Medulla oblongata (tissue), 1 donor: ENCODE data around the gene SMIM41.
"Not testable (repeated sequence)": the region's sequence is repeated elsewhere in the genome, so short reads cannot be mapped to it uniquely, and the experiment has no call there.

Source experiments
- DNase-seq: peaks from one replicate; pipeline ENCODE4 v3.0.0-alpha.2; 2015; ENCODE audit errors: extremely low spot score

The SMIM41 gene

DNA sequence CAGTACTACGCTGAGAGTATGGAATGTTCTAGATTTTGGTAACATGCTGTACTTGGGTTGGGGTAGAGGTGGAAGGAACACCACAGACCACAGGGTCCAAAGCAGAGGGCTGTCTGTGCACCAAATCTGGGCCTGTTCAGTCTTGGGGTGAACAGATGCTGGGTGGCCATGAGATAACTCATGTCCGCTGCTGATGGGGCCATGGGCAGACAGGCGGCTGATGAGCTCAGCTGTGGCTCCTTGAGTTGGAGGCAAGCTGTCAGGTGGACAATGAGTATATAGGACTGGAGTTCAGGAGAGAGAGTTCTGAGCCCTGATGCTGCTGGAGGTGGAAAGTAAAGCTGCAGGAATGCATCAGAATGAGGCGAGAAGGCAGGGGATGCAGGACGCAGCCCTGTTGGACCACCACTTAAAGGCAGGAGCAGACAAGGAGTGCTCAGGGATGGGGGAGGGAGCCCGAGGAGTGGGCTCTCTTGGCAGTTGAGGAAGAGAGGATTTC is 6.2 kb downstream of the SMIM41 start:
- DNase-seq: no peak

DNA sequence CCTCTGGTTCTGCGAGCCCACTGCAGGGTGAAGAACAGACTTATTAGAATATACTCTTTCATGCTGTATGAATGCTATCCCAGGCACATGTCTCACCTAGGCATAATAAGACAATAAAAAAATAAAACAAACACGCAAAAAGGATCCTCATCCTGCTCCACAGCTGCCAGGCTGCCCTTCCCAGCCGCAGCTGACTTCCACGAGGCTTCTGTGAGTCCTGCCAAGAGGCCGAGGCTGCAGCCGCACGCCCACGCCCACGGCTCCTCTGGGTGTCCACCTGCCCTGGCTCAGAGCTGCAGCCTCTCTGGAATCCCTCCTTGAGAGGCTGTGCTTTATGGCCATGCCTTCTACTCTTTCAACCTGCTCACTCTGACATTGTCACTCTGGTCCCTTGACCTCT is 6.9 kb downstream of the SMIM41 start:
- no peak for DNase-seq

DNA sequence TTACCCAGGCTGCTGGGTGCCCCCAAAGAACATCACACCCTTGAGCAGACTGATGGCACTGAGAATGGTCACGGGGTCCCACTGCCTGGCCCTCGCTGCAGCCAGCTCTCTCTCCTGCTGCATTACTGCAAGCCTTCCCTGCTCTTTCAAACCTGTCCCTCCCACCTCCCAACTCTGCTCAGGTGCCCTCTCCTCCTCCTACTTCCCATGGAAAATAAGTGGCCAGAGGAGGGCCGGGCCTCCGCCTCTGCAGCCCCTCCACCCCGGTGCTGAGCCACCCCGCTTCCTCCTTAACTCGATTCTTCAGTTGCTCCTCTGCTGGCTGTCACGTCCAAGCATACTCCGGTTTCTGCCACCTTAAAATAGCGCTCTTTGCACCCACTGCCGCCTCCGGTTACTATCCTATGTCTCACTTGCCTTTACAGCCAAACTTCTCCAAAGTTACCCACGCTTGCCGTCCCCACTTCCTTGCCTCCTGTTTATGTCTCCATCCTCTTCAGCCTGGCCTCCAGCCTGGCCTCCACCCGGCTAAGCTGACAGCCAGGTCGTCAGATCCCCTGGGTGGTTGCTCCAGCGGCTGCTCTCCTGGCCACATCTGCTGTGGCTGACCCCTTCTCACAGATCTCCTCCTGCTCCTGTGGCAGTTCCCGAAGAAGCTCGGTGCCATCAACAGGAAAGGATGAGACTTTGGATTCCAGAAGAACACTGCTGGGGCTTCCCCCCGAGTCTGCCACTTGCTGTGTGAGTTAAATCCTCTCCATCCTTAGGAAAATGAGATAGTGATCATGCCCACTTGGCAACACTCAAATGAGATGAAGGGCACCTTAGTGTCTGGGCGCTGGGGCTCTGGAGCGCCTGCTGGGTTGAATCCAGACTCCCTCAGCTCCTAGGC is 7.7 kb downstream of the SMIM41 start:
- DNase-seq: no peak

DNA sequence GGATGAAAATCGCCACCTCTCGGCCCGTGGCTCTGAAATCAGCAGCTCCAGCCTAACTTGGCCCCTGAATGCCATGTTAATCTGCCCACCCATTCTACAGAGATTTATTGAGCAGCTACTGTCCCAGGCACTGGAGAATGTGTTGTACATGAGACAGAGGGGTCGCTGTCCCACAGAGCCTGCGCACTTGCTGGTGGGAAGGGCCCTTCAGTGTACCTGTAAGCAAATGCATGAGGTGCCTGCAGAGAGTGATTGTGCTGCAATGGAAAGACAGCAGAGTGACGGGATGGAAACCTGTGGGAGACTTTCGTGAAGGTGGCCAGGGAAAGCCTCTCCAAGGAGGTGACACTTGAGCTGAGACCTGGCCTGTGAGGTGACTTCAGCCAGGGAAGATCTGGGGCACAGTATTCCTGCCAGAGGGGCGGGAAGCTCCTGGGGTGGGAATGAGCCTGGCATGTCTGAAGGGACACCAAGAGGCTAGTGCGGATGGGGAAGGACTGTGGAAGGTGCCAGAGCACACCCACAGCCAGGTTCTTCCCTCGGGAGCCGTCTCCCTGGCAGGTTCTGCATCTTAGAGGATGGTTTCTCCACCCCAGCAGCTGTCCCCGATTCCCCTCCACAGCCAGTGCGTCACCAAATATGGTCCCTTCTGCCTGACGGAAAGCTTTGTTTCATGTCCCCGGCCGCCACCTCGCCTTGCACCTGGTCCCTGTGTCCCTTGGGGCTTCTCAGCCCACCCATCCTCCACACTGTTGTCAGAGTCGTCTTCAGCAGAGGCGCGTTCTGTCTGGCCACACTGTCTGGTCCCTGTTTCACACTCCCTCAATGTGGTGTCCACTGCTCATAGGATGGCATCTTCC is 8.7 kb downstream of the SMIM41 start:
- DNase-seq: no peak

DNA sequence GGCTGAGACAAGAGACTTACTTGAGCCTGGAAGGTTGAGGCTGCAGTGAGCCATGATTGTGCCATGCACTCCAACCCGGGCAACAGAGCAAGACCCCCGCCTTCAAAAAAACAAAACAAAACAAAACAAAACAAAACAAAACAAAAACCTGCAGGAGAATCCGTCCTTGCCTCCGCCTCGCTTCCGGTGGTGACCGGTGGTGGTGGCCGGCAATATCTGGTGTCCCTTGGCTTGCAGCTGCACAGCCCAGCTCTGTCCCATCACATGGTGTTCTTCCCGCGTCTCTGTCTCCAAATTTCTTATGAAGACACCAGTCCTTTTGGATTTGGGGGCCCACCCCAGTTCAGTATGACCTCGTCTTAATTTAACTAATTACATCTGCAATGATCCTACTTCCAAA is 10.0 kb downstream of the SMIM41 start:
- DNase-seq: no peak

DNA sequence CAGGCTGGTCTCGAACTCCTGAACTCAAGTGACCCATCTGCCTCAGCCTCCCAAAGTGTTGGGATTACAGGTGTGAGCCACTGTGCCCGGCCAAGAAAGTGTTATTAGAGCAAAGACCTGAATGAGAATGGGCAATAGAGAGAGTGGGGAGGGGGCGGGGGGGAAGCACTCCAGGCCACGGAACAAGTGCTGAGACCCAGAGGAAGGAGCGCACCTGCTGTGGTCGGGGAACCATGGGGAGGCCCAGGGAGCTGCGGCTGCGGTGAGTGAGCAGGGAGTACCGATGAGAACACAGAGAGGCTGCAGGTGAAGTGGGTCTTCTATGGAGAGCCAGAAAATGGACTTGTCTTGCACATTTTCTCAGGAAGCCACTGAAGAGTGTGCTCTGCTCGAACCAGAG is 10.8 kb downstream of the SMIM41 start:
- no peak for DNase-seq

DNA sequence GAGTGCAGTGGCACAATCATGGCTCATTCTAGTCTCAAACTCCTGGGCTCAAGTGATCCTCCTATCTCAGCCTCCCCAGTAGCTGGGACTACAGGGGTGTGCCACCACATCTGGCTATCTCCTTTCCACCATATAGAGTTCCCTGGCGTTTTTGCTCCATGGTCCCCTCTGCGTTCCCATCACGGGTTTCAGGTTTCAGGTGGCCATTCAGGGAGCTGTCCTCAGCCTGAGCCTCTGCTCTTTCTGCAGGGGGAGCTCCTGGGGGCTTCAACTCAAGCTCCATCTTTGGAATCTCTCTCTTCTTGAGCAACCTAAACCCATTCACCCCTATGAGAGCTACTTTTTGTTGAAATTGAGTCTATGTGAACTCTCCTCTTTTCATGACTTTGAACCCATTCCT is 11.6 kb downstream of the SMIM41 start:
- DNase-seq: no peak

DNA sequence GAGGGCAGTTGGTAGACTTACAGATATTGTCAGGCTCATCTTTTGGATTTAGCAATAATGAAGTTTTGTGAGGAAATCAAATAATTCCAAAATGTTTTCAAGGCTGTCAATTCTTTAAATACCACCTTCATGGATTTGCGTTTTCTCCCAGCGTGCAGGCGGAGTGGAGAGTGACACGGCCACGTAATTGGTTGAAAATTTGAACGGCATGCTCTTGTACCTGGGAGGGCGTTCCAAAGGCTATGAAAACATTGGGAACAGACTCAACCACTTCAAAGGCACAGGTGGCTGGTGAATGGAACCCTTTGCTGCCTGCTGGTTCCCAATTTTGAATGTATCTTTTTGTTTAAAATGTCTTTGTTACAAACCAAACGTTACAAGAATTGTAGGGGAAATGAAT is 12.4 kb downstream of the SMIM41 start:
- no peak for DNase-seq

DNA sequence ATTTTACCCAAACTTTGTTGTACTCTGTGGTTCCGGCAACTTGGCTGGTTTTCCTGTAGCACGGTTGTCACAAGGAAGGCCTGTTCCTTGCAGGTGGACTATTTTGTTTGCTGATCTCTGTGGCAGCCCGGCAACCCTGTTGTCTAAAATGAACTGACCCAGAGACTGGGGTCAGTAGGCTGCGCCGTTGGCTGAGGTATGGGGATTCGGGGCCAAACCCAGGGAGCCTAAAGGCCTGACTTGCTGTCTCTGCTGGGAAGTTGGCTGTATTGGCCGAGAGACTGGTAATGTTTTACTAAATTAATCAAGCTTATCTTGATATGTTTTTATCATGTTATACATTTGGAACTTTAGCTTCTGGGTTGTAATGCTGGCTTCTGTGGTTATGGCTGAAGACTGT is 13.8 kb downstream of the SMIM41 start:
- no peak for DNase-seq

DNA sequence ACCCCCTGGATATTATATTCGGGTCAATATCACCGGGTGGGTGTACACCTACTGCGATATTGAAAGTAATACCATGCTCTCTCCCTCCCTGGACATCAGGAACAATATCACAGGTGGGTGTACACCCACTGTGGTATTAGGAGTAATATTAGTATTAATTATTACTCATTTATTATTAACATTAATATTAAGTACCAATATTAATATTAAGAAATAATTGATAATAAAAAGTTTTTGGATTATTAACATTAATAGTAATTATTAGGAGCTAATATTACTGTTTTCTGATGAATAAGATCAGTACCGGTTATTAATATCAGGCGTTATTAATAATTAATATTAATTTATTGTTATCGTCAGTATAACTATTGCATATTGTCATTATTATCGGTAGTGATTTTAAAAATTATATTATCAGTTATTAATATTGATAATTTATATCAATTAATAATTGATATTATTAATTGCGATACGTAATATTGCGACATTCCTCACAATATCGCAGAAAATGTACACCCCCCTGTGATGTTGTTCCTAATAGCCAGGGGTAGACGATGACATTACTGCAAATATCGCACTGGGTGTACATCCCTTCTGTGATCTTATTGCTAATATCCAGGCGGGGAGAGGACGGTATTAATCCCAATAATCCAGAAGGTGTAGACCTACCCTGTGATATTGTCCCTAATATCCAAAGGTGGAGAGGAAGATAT is 17.0 kb downstream of the SMIM41 start:
- no peak for DNase-seq

DNA sequence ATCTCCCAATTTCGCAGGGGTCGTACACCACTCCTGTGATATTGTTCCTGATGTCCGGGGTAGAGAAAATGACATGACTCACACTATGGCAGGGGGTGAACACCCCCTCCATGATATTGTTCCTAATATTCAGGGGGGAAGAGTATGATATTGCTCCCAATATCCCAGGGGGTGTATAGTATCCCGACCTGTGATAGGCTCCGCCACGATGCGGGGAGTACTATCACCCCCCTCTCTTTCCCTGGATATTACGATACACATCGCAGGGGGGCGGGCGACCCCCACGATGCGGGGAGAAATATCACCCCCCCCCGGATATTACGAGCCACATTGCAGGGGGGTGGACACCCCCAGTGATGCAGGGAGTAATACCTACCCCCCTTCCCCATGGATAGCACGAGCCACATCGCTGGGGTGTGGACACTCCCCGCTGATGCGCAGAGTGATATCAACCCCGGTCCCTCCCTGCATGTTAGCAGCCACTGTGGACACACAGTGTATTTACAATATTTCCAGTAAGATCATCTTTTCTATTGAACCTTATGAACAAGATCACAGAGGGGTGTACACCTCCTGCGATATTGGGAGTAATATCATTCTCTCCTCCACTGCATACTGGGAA is 17.7 kb downstream of the SMIM41 start:
- no peak for DNase-seq

DNA sequence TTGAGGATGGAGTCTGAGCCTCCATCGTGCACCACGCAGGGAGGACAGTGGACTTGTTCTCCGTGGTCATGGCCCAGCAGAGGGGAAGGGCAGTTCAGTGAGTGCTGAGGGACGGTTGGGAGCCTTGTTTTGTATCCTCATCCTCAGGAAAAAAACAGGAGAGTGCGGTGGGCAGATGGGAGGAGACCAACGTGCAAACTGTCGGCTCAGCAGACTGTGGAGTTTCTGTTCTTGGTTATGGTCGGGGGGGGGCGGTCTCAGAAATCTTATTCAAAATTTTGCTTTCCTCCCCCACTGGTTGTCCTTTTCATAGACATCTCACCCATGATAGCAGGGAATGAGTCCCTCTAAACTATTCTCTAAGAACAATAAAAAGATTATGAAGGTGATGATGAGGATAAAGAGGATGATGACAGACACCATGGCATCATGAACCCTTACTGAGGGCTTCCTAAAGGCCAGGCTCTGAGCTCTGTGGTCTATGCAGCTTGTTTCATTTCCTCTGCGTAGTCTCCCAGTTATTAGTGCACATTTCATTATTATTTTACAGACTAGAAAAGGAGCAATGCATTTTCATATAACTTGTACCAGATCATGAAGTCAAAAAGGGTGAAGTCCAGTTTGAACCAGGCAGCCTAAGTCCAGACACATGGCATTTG is 25.1 kb downstream of the SMIM41 start:
- DNase-seq: not testable (repeated sequence)

DNA sequence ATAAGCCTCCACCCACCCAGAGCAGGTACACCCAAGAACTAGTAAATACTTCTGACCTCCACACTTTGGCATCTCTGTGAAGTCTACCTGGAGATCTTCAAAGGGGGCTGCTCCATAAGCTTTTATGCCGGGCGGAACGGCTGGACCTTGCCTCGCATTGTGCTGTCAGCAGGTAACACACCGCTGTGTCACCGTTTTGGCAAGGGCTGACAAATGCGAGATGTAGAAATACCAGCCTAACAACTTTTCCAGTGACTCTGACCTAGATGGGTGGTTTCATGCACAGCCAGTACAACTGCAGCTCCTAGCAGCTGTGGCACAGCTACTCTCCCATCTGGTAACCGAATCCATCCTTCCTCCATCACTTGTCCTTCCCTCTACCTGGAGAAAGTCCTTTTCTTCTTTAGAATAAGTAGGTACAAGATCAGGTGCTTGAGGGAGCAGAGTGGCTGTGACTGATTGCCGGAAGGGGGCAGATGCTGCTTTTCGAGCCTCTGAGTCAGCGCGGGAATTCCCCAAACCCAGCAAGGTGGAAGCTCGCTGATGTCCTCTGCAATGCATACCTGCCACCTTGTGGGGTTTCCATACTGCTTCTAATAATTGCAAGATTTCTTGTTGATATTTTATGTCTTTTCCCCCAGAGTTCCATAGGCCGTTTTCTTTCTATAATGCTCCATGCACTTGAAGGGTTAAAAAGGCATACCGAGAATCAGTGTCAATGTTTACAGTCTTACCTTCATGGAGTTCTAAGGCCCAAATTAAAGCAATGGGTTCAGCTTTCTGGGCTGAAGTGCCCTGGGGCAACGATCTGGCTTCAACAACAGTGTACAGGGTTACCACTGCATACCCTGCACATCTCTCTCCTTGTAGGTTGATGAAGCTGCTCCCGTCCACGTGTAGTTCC is 37.0 kb downstream of the SMIM41 start:
- DNase-seq: not testable (repeated sequence)

DNA sequence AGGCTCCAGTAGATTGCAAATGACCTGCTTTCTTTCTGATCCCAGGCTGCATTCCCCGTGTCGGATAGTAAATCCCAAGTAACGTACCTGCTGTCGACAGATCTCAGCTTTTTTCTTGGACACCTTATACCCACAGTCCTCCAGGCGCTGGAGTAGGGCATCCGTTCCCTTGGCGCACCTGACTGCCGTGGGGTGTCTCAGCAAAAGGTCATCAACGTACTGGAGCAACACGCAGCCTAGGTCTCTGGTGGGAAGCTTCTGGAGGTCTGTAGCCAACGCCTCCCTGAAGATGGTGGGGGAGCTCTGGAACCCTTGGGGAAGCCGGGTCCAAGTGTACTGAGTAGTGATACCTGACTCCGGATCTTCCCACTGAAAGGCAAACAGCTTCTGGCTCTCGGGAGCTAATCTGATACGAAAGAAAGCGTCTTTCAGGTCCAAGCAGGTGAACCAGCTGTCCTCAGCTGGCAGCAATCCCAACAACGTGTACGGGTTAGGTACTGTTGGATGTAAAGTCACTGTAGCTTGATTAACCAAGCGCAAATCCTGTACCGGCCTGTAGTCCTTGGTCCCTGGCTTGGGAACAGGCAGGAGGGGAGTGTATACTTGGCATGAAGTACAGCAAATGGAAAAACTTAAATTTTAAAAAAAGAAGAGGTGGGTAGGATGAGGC is 38.4 kb downstream of the SMIM41 start:
- not testable (repeated sequence) for DNase-seq

DNA sequence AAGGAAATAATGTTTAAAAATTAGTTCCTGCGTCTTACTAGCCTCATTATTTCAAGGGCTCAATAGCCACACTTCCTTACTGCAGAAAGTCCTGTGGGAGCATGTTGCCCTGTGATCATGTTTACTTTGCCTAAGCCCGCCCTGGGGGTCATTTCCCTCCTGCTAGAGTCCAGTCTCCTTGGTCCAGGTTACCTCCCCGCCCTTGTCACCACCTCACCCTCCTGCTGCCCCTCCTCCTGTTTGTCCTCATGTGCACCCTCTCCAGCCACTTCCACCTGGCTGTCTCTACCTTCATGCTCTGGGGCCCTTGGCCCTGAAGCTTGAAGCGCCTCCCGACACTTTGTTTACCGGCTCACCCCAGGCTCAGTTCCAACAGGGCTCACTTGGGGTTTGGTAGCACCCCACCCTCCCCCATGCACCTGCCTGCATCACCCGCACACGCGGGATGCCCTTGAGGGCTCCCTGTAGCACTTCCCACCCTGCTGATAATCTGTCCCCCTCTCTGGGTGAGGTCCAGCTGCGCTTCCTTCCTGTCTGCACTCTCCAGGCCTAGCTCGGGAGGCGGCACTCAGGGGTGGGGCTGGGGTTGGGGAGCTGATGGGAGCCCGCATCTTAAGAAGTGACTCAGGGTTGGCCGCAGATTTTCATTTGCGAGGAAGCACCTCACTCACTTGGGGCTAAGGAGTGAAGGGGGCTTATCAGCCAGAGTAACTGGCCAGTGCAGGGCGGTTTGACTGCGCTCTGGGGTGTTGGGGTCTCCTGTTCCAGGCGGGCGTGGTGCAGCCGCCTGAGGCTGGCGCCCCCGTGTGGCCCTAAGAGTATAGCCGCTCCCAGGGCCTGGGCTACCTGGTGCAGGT is 40.1 kb downstream of the SMIM41 start:
- DNase-seq: no peak

DNA sequence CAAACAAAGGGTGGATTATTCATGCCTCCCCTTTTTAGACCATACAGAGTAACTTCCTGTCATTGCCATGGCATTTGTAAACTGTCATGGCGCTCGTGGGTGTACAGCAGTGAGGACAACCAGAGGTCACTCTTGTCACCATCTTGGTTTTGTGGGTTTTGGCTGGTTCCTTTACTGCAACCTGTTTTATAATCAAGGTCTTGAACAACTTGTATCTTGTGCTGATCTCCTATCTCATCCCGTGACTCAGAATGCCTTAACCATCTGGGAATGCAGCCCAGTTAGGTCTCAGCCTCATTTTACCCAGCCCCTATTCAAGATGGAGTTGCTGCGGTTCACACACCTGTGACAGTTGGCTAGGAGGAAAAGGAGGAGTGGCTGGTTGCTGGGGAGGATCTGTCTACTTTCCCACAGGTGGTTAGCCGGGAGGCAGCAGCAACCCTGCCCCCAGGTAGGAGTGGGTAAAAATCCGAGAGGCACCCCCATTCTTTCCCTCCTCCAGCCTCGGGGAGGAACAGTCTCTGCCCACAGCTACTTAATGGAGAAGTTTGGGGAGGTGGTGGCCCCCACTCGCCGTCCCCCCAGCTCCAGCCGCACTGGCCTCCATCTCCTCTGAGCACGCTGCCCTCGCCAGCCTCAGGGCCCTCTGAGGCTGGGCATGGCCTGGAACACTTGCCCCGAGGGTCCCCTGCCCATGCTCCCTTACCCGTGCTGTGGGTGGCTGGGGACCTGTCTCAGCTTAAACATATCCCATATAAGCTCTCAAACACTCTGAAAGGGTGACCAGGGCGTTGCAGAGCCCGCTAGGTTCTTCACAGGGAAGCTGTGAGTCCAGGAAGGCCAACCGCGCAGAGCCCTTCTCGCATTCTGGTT is 41.7 kb downstream of the SMIM41 start:
- DNase-seq: no peak

DNA sequence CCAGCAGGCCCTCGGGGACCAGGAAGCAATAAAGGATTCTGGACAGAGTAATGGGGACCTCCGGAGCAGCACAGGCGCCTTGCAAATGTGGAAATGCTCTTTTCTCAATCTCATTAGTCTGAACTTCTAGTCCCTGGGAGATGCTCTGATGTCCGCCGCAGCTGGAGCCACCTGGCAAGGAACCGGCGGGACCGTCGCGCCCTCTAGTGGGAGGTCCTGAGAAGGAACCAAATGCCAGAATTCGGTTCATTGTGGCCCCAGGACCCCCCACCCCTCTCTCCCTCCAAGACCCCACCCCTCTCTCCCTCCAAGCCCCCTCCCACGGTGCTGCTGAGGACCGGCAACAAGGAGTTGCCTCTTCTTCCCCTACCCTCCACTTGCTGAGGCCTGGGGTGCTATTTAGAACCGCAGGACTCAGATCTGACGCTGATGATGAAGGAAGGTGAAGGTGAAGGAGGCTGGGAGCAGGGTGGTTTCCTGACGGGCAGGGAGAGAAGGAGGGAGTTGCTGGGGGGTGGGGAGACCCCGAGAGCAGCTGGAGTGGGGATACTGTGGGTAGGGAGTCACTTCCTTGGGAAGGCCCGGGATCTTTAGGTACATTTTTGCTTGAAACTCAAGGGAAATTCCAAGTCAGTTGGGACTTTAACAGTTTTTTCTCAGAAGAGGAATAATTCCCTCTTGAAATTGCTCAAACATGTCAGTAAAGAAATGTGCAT is 42.5 kb downstream of the SMIM41 start:
- peak; percentile 23 for DNase-seq
